GM12891 (cell line): Measurements from ENCODE around the gene MTHFR.

Source experiments
- POLR2A ChIP-seq: IDR thresholded peaks from 2 replicates; pipeline ENCODE4 v1.6.1; 2011; ENCODE audit warnings: low read depth, low read length, control low read depth
- POLR2AphosphoS5 ChIP-seq: IDR thresholded peaks from 2 replicates; pipeline ENCODE4 v1.6.1; 2011; ENCODE audit warnings: low read depth, low read length, control low read depth
- TAF1 ChIP-seq: IDR thresholded peaks from 2 replicates; pipeline ENCODE4 v1.6.1; 2011; ENCODE audit warnings: low read depth, low read length, control low read depth

DNA sequence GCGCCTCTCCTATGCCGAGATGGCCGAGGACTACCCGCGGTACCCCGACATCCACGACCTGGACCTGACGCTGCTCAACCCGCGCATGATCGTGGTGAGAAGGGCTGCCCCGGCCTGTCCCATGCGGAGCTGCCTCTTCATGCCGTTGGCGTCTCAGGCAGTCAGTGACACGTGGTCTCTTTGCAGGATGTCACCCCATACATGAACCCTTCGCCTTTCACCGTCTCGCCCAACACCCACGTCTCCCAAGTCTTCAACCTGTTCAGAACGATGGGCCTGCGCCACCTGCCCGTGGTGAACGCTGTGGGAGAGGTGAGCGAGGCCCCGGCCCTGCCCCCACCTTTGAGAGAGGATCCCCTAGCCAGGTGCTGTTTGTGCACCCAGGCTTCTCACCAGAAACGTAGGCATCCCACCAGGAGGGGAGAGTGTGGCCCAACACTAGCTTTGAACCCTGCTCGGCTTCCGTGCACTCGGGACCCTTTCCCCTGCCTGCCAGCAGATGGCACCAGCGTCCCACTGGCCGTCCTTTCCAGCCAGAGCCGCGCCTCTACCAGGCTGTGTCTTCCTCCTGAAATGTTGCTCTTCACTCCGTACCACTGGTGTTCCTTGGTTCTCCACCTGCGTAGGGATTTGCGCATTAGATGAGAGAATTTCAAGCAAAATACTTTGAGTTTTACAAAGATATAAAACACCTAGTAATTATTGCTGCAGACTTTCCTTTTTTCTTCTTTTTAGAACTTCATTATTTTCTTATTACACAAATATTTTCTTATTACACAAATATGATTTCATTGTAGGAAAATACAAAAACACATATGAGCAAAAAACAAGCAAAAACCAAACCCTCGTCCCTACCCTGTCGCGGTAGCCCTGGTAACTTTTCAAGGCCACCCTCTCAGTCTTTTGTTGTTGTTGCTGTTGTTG lies 32.8 kb upstream of the MTHFR start:
- no peak for TF ChIP-seq POLR2A
- TF ChIP-seq POLR2AphosphoS5, result 0 out of 2 replicates have a peak, but pooled peaks have one; percentile 33
- no peak for TF ChIP-seq TAF1
